Gastroesophageal sphincter (tissue), 3 donors: ENCODE data around the gene DNAJC10.

ENCODE experiments used
- CTCF ChIP-seq, 4 experiments: fragments of 200-600 bp in 2 of 4; fragments of 450-650 bp in 2 of 4; sonication (generic) in 1 of 4; IDR thresholded peaks; one replicate each; pipeline ENCODE4 v1.5.1; 2017 to 2019; ENCODE audit warnings: antibody characterized with exemption in 4 of 4, mild to moderate bottlenecking in 2 of 4, moderate library complexity in 2 of 4
- EP300 ChIP-seq: sonication (generic); formaldehyde crosslinking; IDR thresholded peaks from one replicate; pipeline ENCODE4 v1.6.1; 2017; ENCODE audit warnings: antibody characterized with exemption, mild to moderate bottlenecking
- POLR2A ChIP-seq, 2 donors: fragments of 450-650 bp; IDR thresholded peaks; one replicate each; pipeline ENCODE4 v1.6.1; 2017; ENCODE audit warnings: antibody characterized with exemption in 2 of 2, mild to moderate bottlenecking in 2 of 2, moderate library complexity in 1 of 2
- POLR2AphosphoS5 ChIP-seq: sonication (generic); formaldehyde crosslinking; IDR thresholded peaks from one replicate; pipeline ENCODE4 v1.6.1; 2017; ENCODE audit warnings: antibody characterized with exemption

GRCh38 chr2:182713601-182714000 is 2.5 kb upstream of the DNAJC10 start:
- TF ChIP-seq POLR2A (IDR thresholded peaks at IDR 0.05) (no peak), CTCF (IDR thresholded peaks at IDR 0.05) (no peak), EP300 (no peak), POLR2AphosphoS5 (no peak)
